ENCODE data around the gene SEPTIN8.
"Not testable (repeated sequence)": the region's sequence is repeated elsewhere in the genome, so short reads cannot be mapped to it uniquely, and the experiment has no call there.

DNA sequence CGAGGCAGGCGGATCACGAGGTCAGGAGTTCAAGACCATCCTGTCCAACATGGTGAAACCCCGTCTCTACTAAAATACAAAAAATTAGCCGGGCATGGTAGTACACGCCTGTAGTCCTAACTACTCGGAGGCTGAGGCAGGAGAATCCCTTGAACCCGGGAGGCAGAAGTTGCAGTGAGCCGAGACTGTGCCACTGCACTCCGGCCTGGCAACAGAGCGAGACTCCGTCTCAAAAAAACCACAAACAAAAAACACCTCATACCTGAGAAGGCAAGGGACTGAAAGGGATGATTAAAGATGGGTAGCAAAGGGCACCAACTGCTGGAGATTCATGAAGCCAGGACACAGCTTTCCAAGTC lies 29.7 kb upstream of the SEPTIN8 start:
- not testable (repeated sequence) for TF ChIP-seq POLR2A (IDR thresholded peaks at IDR 0.05; ENCODE audit: low read depth, low read length); POLR2AphosphoS5 (IDR thresholded peaks at IDR 0.05; ENCODE audit: insufficient read depth, low read depth, low read length); FOS (IDR thresholded peaks at IDR 0.05; ENCODE audit: borderline replicate concordance, insufficient read depth, low read length)
- TF ChIP-seq, protein P1, sequence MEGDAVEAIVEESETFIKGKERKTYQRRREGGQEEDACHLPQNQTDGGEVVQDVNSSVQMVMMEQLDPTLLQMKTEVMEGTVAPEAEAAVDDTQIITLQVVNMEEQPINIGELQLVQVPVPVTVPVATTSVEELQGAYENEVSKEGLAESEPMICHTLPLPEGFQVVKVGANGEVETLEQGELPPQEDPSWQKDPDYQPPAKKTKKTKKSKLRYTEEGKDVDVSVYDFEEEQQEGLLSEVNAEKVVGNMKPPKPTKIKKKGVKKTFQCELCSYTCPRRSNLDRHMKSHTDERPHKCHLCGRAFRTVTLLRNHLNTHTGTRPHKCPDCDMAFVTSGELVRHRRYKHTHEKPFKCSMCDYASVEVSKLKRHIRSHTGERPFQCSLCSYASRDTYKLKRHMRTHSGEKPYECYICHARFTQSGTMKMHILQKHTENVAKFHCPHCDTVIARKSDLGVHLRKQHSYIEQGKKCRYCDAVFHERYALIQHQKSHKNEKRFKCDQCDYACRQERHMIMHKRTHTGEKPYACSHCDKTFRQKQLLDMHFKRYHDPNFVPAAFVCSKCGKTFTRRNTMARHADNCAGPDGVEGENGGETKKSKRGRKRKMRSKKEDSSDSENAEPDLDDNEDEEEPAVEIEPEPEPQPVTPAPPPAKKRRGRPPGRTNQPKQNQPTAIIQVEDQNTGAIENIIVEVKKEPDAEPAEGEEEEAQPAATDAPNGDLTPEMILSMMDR (IDR thresholded peaks at IDR 0.05; ENCODE audit: extremely low read depth in 1 of 2, insufficient read depth in 1 of 2, low read depth in 1 of 2, low read length in 2 of 2), result not testable (repeated sequence)

All from endothelial cell of umbilical vein (primary cell).